GM12878 (cell line): Measurements from ENCODE around the gene ADCY2. TPM values are rescaled to one million over a fixed set of nuclear protein-coding genes. Genes with fewer than 3 reads are reported as not detected.

ENCODE experiments used
- ATAC-seq: fragments of 200-7000 bp; cut with Tn5 transposase; 3 replicates; pipeline ENCODE4 v1.9.1; 2020; ENCODE audit warnings: mild to moderate bottlenecking, moderate library complexity
- BruUV-seq: library from RNA; stranded (reverse); fragments of 400-500 nt; replicated peaks from 2 replicates; lab custom pipeline; 2021; lab: Mats Ljungman, UMichigan
- CTCF ChIA-PET: fragments of 300-600 bp; sonication (Branson Sonifier 250); formaldehyde crosslinking; extraction: SDS; loops from one replicate; lab custom pipeline; 2021; ENCODE audit warnings: inconsistent platforms; lab: Yijun Ruan, JAX
- POLR2A ChIA-PET: fragments of 350-600 bp; formaldehyde crosslinking; extraction: SDS; loops from one replicate; lab custom pipeline; 2021; ENCODE audit warnings: inconsistent platforms; lab: Charles Lee
- RAD21 ChIA-PET: fragments of 300-600 bp; sonication (Branson Sonifier 250); formaldehyde crosslinking; loops from one replicate; lab custom pipeline; 2023; ENCODE audit warnings: antibody characterized with exemption; ENCODE audit not compliant: unreplicated experiment; lab: Charles Lee
- SMC1A ChIA-PET: fragments of 300-600 bp; sonication (Branson Sonifier 250); formaldehyde crosslinking; loops from one replicate; lab custom pipeline; 2023; ENCODE audit not compliant: unreplicated experiment, uncharacterized antibody; lab: Charles Lee
- DNase-seq: peaks from one replicate; pipeline ENCODE4 v3.0.0-alpha.2; 2011; ENCODE audit warnings: low read depth, low spot score
- FAIRE-seq: peaks from 3 replicates; lab custom pipeline; 2011; peaks lifted over from hg19 to GRCh38; lab: Jason Lieb, UNC
- H2AFZ ChIP-seq: 2 replicates; pipeline ENCODE4 v1.6.0; 2011; ENCODE audit warnings: low read depth, low read length, control low read depth; ENCODE audit not compliant: control insufficient read depth
- H3K27ac ChIP-seq: 2 replicates; pipeline ENCODE4 v1.5.1; 2011; ENCODE audit warnings: control low read depth; ENCODE audit not compliant: control insufficient read depth, insufficient read depth
- H3K27me3 ChIP-seq, 2 experiments: replicated peaks in 1 of 2; 2 replicates each; pipeline versions ENCODE4 v1.6.0 to v1.6.1; 2011; ENCODE audit warnings: low read length in 1 of 2; ENCODE audit not compliant: control insufficient read depth in 2 of 2, insufficient read depth in 2 of 2
- H3K36me3 ChIP-seq, 2 experiments: 2 replicates each; pipeline ENCODE4 v1.5.1; 2011; ENCODE audit warnings: low read length in 1 of 2; ENCODE audit not compliant: control insufficient read depth in 2 of 2, insufficient read depth in 2 of 2
- H3K4me1 ChIP-seq: 2 replicates; pipeline ENCODE4 v1.6.1; 2011; ENCODE audit warnings: mild to moderate bottlenecking, low read length, moderate library complexity, mixed read lengths; ENCODE audit not compliant: control insufficient read depth, insufficient read depth
- H3K4me2 ChIP-seq: 2 replicates; pipeline ENCODE4 v1.6.0; 2011; ENCODE audit warnings: control low read depth; ENCODE audit not compliant: control insufficient read depth, insufficient read depth
- H3K4me3 ChIP-seq: fragments of 200-600 bp; sonication (generic); 2 replicates; pipeline ENCODE4 v1.5.1; 2016
- H3K79me2 ChIP-seq: 2 replicates; pipeline ENCODE4 v1.6.0; 2011; ENCODE audit warnings: low read length; ENCODE audit not compliant: control insufficient read depth, insufficient read depth
- H3K9ac ChIP-seq: 2 replicates; pipeline ENCODE4 v1.8.0; 2011; ENCODE audit warnings: low read length, control low read depth, mixed read lengths; ENCODE audit not compliant: control insufficient read depth, insufficient read depth
- H3K9me3 ChIP-seq: replicated peaks from 3 replicates; pipeline ENCODE4 v1.5.1; 2011; ENCODE audit warnings: mild to moderate bottlenecking, low read length; ENCODE audit not compliant: control insufficient read depth, insufficient read depth
- H4K20me1 ChIP-seq: 2 replicates; pipeline ENCODE4 v1.6.0; 2011; ENCODE audit not compliant: control insufficient read depth, insufficient read depth
- CBFB ChIP-seq: IDR thresholded peaks from 2 replicates; pipeline ENCODE4 v1.6.1; 2016; ENCODE audit warnings: antibody characterized with exemption, low read depth
- E4F1 ChIP-seq: fragments of 450-650 bp; IDR thresholded peaks from 2 replicates; pipeline ENCODE4 v1.6.1; 2018; ENCODE audit warnings: borderline replicate concordance, mild to moderate bottlenecking; ENCODE audit not compliant: partially characterized antibody
- GATAD2B ChIP-seq: fragments of 450-650 bp; conservative IDR thresholded peaks from 2 replicates; pipeline ENCODE4 v1.6.1; 2017; ENCODE audit warnings: low read depth, mild to moderate bottlenecking, moderate library complexity
- IKZF2 ChIP-seq, 2 experiments: fragments of 450-650 bp; IDR thresholded peaks; 2 replicates each; pipeline ENCODE4 v1.6.1; 2017; ENCODE audit warnings: mild to moderate bottlenecking in 2 of 2, moderate library complexity in 2 of 2
- JUND ChIP-seq: IDR thresholded peaks from 2 replicates; pipeline ENCODE4 v1.6.1; 2012; ENCODE audit warnings: low read depth, mild to moderate bottlenecking, low read length, improper control_type of control experiment, moderate library complexity
- NBN ChIP-seq: fragments of 450-650 bp; IDR thresholded peaks from 2 replicates; pipeline ENCODE4 v1.6.1; 2016
- NR2F1 ChIP-seq: fragments of 450-650 bp; conservative IDR thresholded peaks from 2 replicates; pipeline ENCODE4 v1.6.1; 2017; ENCODE audit warnings: mild to moderate bottlenecking
- PRDM15 ChIP-seq: fragments of 450-650 bp; formaldehyde crosslinking; IDR thresholded peaks from 2 replicates; pipeline ENCODE4 v1.4.0; 2020; ENCODE audit warnings: mild to moderate bottlenecking, moderate library complexity
- RUNX3 ChIP-seq: IDR thresholded peaks from 2 replicates; pipeline ENCODE4 v1.6.1; 2012; ENCODE audit warnings: low read length, inconsistent platforms
- SREBF2 ChIP-seq: IDR thresholded peaks from 2 replicates; pipeline ENCODE4 v1.6.1; 2012; ENCODE audit warnings: mild to moderate bottlenecking, low read length
- WGBS: methylation state at CpG from one replicate; pipeline ENCODE4 v1.1.6; 2016; ENCODE audit warnings: low lambda C conversion rate; ENCODE audit not compliant: insufficient replicate concordance, insufficient coverage; ENCODE audit errors: missing lambda C conversion rate; 5-methylcytosine and 5-hydroxymethylcytosine counted together
- in situ Hi-C: fragments of 300-500 bp; cut with MboI; formaldehyde crosslinking; loops from 9 replicates; pipeline ENCODE4 v1.14.3; 2018; ENCODE audit warnings: mixed read lengths
- intact Hi-C: fragments of 100-400 bp; cut with micrococcal nuclease; formaldehyde crosslinking; loops from one replicate; pipeline ENCODE4 v1.14.2; 2022; ENCODE audit not compliant: unreplicated experiment
- polyA plus RNA-seq, 11 experiments: library from polyadenylated mRNA; depleted of rRNA in 4 of 11; unstranded in 6 of 11; stranded (reverse) in 5 of 11; fragments of >200 nt; fragmentation: Nextera tagmentation in 4 of 11; fragmentation: Illumina TruSeq in 1 of 11; extraction: Ambion mirVana in 4 of 11; extraction: Trizol in 1 of 11; gene quantifications; 1 replicate in 1 of 11; 2 replicates in 10 of 11; pipeline versions ENCODE4 v1.2.1 to v1.2.3, GENCODE V29; 2011 to 2016; ENCODE audit warnings: inconsistent platforms in 2 of 11, missing spikeins in 2 of 11, low read depth in 1 of 11
- total RNA-seq, 4 experiments: library from RNA; depleted of rRNA in 3 of 4; stranded (reverse); fragments of >200 nt in 3 of 4; fragmentation: Illumina TruSeq in 1 of 4; extraction: Trizol in 1 of 4; gene quantifications; 2 replicates each; pipeline versions ENCODE4 v1.2.1 to v1.2.3, GENCODE V29; 2013 to 2021
- TF ChIP-seq, protein P1 (sequence below): fragments of 450-650 bp; formaldehyde crosslinking; IDR thresholded peaks from 2 replicates; pipeline ENCODE4 v1.4.0; 2022; ENCODE audit warnings: mild to moderate bottlenecking, moderate library complexity

The ADCY2 gene
- total and polyA plus RNA-seq, 10 of the 15 experiments (the other 5 are each of a cell fraction or from before 2014, with no cell fraction given) = 0.07 to 0.26 TPM; not detected in 8

DNA sequence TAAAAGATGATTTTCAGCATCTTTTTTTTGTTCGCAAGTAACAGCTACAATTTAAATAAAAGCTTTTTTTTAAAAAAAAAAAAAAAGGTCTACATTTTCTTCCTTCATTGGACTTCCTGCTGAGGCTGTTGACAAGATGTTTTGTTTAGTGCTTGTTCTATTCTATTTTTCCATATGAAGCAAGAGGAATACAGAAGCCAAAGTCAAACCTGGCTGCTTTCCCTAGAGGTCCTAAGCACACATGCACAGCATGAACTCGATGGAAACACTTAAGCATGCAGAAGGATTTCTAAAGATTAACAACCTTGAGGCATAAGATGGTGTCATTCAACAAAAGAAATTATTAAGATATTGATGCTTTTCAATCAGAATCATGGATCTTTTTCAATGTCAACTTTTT, 105.1 kb downstream of the ADCY2 start:
- no peaks in the 10 kb centered on the region for H3K4me1 ChIP-seq
- FAIRE-seq (no peak), ATAC-seq (no peak)
- H3K27me3 ChIP-seq = no peaks in the 10 kb centered on the region
- no peak overlapping the region for H2AFZ ChIP-seq
- no peaks in the 10 kb centered on the region for H3K36me3 ChIP-seq
- no peaks in the 10 kb centered on the region for H3K9me3 ChIP-seq
- in situ Hi-C loops = no loop called here
- no peak overlapping the region for H3K4me2 ChIP-seq
- H3K9ac ChIP-seq = no peak overlapping the region
- CTCF ChIA-PET = no interaction called here
- no TSS peak for BruUV-seq
- no peak overlapping the region for H3K27ac ChIP-seq
- no peak for TF ChIP-seq RUNX3
- TF ChIP-seq JUND = no peak
- no peak for TF ChIP-seq E4F1
- no peak for TF ChIP-seq NBN
- TF ChIP-seq SREBF2 = no peak
- TF ChIP-seq CBFB = no peak
- TF ChIP-seq PRDM15 (CRISPR knock-in tag) = no peak
- TF ChIP-seq IKZF2 (IDR thresholded peaks at IDR 0.05) = no peak
- no peak for TF ChIP-seq GATAD2B
- TF ChIP-seq, protein P1, sequence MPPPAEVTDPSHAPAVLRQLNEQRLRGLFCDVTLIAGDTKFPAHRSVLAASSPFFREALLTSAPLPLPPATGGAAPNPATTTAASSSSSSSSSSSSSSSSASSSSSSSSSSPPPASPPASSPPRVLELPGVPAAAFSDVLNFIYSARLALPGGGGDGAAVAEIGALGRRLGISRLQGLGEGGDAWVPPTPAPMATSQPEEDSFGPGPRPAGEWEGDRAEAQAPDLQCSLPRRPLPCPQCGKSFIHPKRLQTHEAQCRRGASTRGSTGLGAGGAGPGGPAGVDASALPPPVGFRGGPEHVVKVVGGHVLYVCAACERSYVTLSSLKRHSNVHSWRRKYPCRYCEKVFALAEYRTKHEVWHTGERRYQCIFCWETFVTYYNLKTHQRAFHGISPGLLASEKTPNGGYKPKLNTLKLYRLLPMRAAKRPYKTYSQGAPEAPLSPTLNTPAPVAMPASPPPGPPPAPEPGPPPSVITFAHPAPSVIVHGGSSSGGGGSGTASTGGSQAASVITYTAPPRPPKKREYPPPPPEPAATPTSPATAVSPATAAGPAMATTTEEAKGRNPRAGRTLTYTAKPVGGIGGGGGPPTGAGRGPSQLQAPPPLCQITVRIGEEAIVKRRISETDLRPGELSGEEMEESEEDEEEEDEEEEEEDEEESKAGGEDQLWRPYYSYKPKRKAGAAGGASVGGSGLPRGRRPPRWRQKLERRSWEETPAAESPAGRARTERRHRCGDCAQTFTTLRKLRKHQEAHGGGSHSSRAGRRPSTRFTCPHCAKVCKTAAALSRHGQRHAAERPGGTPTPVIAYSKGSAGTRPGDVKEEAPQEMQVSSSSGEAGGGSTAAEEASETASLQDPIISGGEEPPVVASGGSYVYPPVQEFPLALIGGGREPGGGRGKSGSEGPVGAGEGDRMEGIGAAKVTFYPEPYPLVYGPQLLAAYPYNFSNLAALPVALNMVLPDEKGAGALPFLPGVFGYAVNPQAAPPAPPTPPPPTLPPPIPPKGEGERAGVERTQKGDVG (CRISPR knock-in tag) = no peak
- no peak for TF ChIP-seq NR2F1
- TF ChIP-seq, all 136 proteins: peak for 0
- no peak for DNase-seq
- no peak overlapping the region for H3K4me3 ChIP-seq
- ChIA-PET SMC1A (no interaction called here), POLR2A (no interaction called here), RAD21 (no interaction called here)
- H3K79me2 ChIP-seq = no peaks in the 10 kb centered on the region
- 45% methylated on average over 2 of the region's 2 CpGs for WGBS
- no peaks in the 10 kb centered on the region for H4K20me1 ChIP-seq
- intact Hi-C loops = no loop called here
